DND-41 (cell line): ENCODE data around the gene PLXNA3.

Experiments
- ATAC-seq: fragments of 200-7000 bp; cut with Tn5 transposase; 3 replicates; pipeline ENCODE4 v1.9.1; 2021; ENCODE audit warnings: low read depth; ENCODE audit not compliant: insufficient read depth
- DNase-seq: peaks from one replicate; pipeline ENCODE4 v3.0.0-alpha.2; 2020
- H2AFZ ChIP-seq: 2 replicates; pipeline ENCODE4 v1.6.0; 2012; ENCODE audit warnings: low read depth, low read length
- H3K27ac ChIP-seq: 2 replicates; pipeline ENCODE4 v1.5.1; 2012; ENCODE audit warnings: low read length, inconsistent platforms
- H3K27me3 ChIP-seq: fragments of 200-600 bp; sonication (generic); 2 replicates; pipeline ENCODE4 v1.6.0; 2012; ENCODE audit warnings: low read length, mild to moderate bottlenecking, inconsistent platforms; ENCODE audit not compliant: insufficient read depth, poor library complexity
- H3K36me3 ChIP-seq: 2 replicates; pipeline ENCODE4 v1.5.1; 2012; ENCODE audit warnings: low read length, inconsistent platforms; ENCODE audit not compliant: insufficient read depth
- H3K4me1 ChIP-seq: 2 replicates; pipeline ENCODE4 v1.5.1; 2012; ENCODE audit warnings: mild to moderate bottlenecking, low read length; ENCODE audit not compliant: insufficient read depth
- H3K4me2 ChIP-seq: 2 replicates; pipeline ENCODE4 v1.6.0; 2012; ENCODE audit warnings: mild to moderate bottlenecking, moderate library complexity, low read length, inconsistent platforms; ENCODE audit not compliant: insufficient read depth
- H3K4me3 ChIP-seq, 2 experiments: fragments of 200-600 bp in 1 of 2; shearing (Covaris generic) in 1 of 2; 2 replicates each; pipeline ENCODE4 v1.5.1; 2012 to 2016; ENCODE audit warnings: inconsistent platforms in 2 of 2, low read length in 2 of 2, mild to moderate bottlenecking in 2 of 2, low read depth in 1 of 2, moderate library complexity in 1 of 2
- H3K79me2 ChIP-seq: 2 replicates; pipeline ENCODE4 v1.6.0; 2012; ENCODE audit warnings: low read length, inconsistent platforms; ENCODE audit not compliant: insufficient read depth
- H3K9ac ChIP-seq: 2 replicates; pipeline ENCODE4 v1.6.0; 2012; ENCODE audit warnings: low read depth, mild to moderate bottlenecking, inconsistent platforms, low read length, moderate library complexity
- H3K9me3 ChIP-seq: 2 replicates; pipeline ENCODE4 v1.5.1; 2012; ENCODE audit warnings: low read length, moderate library complexity, mild to moderate bottlenecking, inconsistent platforms; ENCODE audit not compliant: insufficient read depth, severe bottlenecking
- H4K20me1 ChIP-seq: 2 replicates; pipeline ENCODE4 v1.6.0; 2012; ENCODE audit warnings: low read length; ENCODE audit not compliant: insufficient read depth
- EZH2 ChIP-seq: IDR thresholded peaks from 3 replicates; pipeline ENCODE4 v1.6.1; 2012; ENCODE audit warnings: borderline replicate concordance, low read depth, mild to moderate bottlenecking, moderate library complexity, low read length, inconsistent platforms; ENCODE audit not compliant: severe bottlenecking
- TF ChIP-seq, protein P1 (sequence below): IDR thresholded peaks from 2 replicates; pipeline ENCODE4 v1.5.1; 2012; ENCODE audit warnings: borderline replicate concordance, low read length, moderate library complexity, mild to moderate bottlenecking; ENCODE audit not compliant: poor library complexity, severe bottlenecking; ENCODE audit errors: extremely low read depth

PLXNA3 gene

GRCh38 chrX:154472685-154473632 is 14.9 kb downstream of the PLXNA3 start:
- peaks cover 35% of the 10 kb centered on the region for H3K36me3 ChIP-seq
- H3K27me3 ChIP-seq, result no peaks in the 10 kb centered on the region
- no peak for ATAC-seq
- no peak overlapping the region for H2AFZ ChIP-seq
- no peak for DNase-seq
- no peak overlapping the region for H3K27ac ChIP-seq
- H3K4me3 ChIP-seq, result no peak overlapping the region
- H3K79me2 ChIP-seq, result 0 out of 2 replicates have a peak, but pooled peaks cover 2% of the 10 kb centered on the region
- no peak overlapping the region for H3K4me2 ChIP-seq
- TF ChIP-seq, protein P1, sequence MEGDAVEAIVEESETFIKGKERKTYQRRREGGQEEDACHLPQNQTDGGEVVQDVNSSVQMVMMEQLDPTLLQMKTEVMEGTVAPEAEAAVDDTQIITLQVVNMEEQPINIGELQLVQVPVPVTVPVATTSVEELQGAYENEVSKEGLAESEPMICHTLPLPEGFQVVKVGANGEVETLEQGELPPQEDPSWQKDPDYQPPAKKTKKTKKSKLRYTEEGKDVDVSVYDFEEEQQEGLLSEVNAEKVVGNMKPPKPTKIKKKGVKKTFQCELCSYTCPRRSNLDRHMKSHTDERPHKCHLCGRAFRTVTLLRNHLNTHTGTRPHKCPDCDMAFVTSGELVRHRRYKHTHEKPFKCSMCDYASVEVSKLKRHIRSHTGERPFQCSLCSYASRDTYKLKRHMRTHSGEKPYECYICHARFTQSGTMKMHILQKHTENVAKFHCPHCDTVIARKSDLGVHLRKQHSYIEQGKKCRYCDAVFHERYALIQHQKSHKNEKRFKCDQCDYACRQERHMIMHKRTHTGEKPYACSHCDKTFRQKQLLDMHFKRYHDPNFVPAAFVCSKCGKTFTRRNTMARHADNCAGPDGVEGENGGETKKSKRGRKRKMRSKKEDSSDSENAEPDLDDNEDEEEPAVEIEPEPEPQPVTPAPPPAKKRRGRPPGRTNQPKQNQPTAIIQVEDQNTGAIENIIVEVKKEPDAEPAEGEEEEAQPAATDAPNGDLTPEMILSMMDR, result no peak
- no peak for TF ChIP-seq EZH2
- H3K9me3 ChIP-seq, result no peaks in the 10 kb centered on the region
- no peak overlapping the region for H3K9ac ChIP-seq
- H3K4me1 ChIP-seq, result peaks cover 14% of the 10 kb centered on the region
- H4K20me1 ChIP-seq, result no peaks in the 10 kb centered on the region

DNA sequence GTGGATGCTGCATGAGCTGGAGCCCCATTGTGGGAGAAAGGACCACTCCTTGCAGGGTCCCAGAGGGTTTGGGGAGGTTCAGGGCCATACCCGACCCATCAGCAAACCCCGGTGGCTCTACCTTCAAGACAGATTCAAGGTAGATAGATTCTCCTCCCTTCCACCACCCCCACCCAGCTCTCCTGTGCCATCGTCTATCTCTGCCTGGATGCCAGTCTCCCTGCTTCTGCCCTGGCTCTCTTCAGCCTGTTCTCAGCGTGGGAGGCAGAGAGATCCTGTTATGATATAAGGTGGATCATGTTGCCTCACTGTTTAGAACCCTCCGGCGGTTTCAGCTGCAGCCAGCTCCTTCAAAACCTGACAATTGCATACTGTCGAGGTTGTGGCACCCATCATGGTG is 15.6 kb downstream of the PLXNA3 start:
- ATAC-seq, result no peak
- no peak overlapping the region for H3K27ac ChIP-seq
- peaks cover 18% of the 10 kb centered on the region for H3K4me1 ChIP-seq
- no peak overlapping the region for H3K4me2 ChIP-seq
- no peaks in the 10 kb centered on the region for H4K20me1 ChIP-seq
- no peak overlapping the region for H3K9ac ChIP-seq
- no peak overlapping the region for H3K4me3 ChIP-seq
- TF ChIP-seq EZH2, result no peak
- TF ChIP-seq, protein P1, result no peak
- peaks cover 32% of the 10 kb centered on the region for H3K36me3 ChIP-seq
- H2AFZ ChIP-seq, result no peak overlapping the region
- H3K27me3 ChIP-seq, result no peaks in the 10 kb centered on the region
- peaks cover 6% of the 10 kb centered on the region for H3K79me2 ChIP-seq
- H3K9me3 ChIP-seq, result no peaks in the 10 kb centered on the region
- no peak for DNase-seq

DNA sequence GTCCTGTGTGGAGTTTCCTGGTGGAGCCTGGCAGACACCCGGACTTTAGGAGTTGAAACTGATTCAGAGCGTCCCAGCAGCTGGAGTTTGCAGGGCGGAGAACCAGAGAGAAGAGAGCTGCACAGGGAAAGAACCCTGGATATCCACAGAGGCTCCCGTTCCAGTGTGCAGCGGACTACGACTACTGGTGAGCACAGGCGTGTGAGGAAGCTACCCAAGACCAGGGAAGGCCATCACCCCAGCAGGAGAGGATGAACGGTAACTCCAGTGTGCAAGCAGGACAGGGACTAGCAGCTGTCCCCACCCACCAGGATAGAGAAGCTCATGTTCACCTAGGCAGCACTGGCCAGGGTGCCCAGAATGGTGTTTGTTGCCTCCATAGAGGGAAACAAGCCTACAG is 18.7 kb downstream of the PLXNA3 start:
- Histone ChIP-seq H3K27ac (no peak overlapping the region), H3K4me3 (no peak overlapping the region), H3K4me2 (no peak overlapping the region), H3K9me3 (no peaks in the 10 kb centered on the region), H3K27me3 (no peaks in the 10 kb centered on the region), H4K20me1 (no peaks in the 10 kb centered on the region), H3K4me1 (peaks cover 27% of the 10 kb centered on the region), H2AFZ (no peak overlapping the region), H3K36me3 (peaks cover under 1% of the 10 kb centered on the region; the same call in 1 of the 2 replicates), H3K9ac (no peak overlapping the region), H3K79me2 (peaks cover 6% of the 10 kb centered on the region)
- ATAC-seq (no peak), DNase-seq (no peak)
- TF ChIP-seq, protein P1, result no peak
- TF ChIP-seq EZH2, result no peak
